Frontal cortex (tissue), 4 donors: ENCODE results near the gene NME7. TPM values are rescaled to one million over a fixed set of nuclear protein-coding genes. Genes with fewer than 3 reads are reported as not detected.

Experiments
- DNase-seq, 2 donors: peaks; one replicate each; pipeline ENCODE4 v3.0.0; 2012; ENCODE audit warnings: low spot score in 2 of 2
- FAIRE-seq: peaks from 2 replicates; lab custom pipeline; 2012; peaks lifted over from hg19 to GRCh38; lab: Jason Lieb, UNC
- total RNA-seq: library from RNA; depleted of rRNA; stranded (reverse); fragments of >200 nt; gene quantifications from one replicate; pipeline ENCODE4 v1.2.3, GENCODE V29; 2014
- donor health status: control.
- donor health status: control.
- donor health status: control.

NME7 gene
- total RNA-seq, 1 donor from 2014 or later, result 26.1 TPM

GRCh38 chr1:169250022-169250421 lies 117.6 kb downstream of the NME7 start:
- DNase-seq (no peak), FAIRE-seq (no peak)

GRCh38 chr1:169249611-169250010 lies 118.0 kb downstream of the NME7 start:
- DNase-seq (no peak), FAIRE-seq (no peak)

GRCh38 chr1:169245706-169246105 lies 121.9 kb downstream of the NME7 start:
- no peak for FAIRE-seq
- DNase-seq, result no peak

GRCh38 chr1:169240449-169241232 lies 127.0 kb downstream of the NME7 start:
- peak; percentile 37 for FAIRE-seq
- DNase-seq, result no peak

- DNase-seq, result no peak
- no peak for FAIRE-seq
Measured at GRCh38 chr1:169236880-169237279, 130.7 kb downstream of the NME7 start.

- DNase-seq, result no peak
- no peak for FAIRE-seq
Measured at GRCh38 chr1:169236143-169236542, 131.5 kb downstream of the NME7 start.

GRCh38 chr1:169235568-169235967 lies 132.0 kb downstream of the NME7 start:
- no peak for FAIRE-seq
- DNase-seq, result no peak

GRCh38 chr1:169234780-169235179 lies 132.8 kb downstream of the NME7 start:
- DNase-seq, result no peak
- FAIRE-seq, result no peak

- DNase-seq, result no peak
- no peak for FAIRE-seq
Measured at GRCh38 chr1:169217636-169218035, 150.0 kb downstream of the NME7 start.

GRCh38 chr1:169214598-169214997 lies 153.0 kb downstream of the NME7 start:
- FAIRE-seq (no peak), DNase-seq (no peak)

- DNase-seq (no peak), FAIRE-seq (peak; percentile 90)
Measured at GRCh38 chr1:169212088-169212487, 155.5 kb downstream of the NME7 start.

GRCh38 chr1:169207797-169208520 lies 159.6 kb downstream of the NME7 start:
- DNase-seq (no peak), FAIRE-seq (no peak)

GRCh38 chr1:169204157-169204556 lies 163.4 kb downstream of the NME7 start:
- FAIRE-seq, result no peak

GRCh38 chr1:169202791-169203665 lies 164.6 kb downstream of the NME7 start:
- DNase-seq (no peak), FAIRE-seq (no peak)

More at GRCh38 chr1:169204157-169204556, 163.4 kb downstream of the NME7 start:
- no peak for DNase-seq

GRCh38 chr1:169201084-169201619 lies 166.4 kb downstream of the NME7 start:
- DNase-seq (no peak), FAIRE-seq (no peak)

GRCh38 chr1:169200319-169200718 lies 167.3 kb downstream of the NME7 start:
- DNase-seq (no peak), FAIRE-seq (no peak)

GRCh38 chr1:169196581-169196980 lies 171.0 kb downstream of the NME7 start:
- no peak for FAIRE-seq
- no peak for DNase-seq

- FAIRE-seq, result no peak
Measured at GRCh38 chr1:169196161-169196560, 171.4 kb downstream of the NME7 start.

GRCh38 chr1:169193191-169193850 lies 174.3 kb downstream of the NME7 start:
- DNase-seq (no peak), FAIRE-seq (no peak)

More at GRCh38 chr1:169196161-169196560, 171.4 kb downstream of the NME7 start:
- no peak for DNase-seq
